ENCODE measurements around the gene DLG2.

DLG2 gene

GRCh38 chr11:85099522-85099921, 527.6 kb downstream of the DLG2 start:
- H3K36me3 ChIP-seq (ENCODE audit: control insufficient read depth in 4 of 4, insufficient read depth in 4 of 4, low read length in 3 of 4) = no peaks in the 10 kb centered on the region
- no peak for DNase-seq
- ChIA-PET CTCF (no interaction called here), POLR2A (no interaction called here)
- no peak overlapping the region for H3K4me3 ChIP-seq (ENCODE audit: control insufficient read depth in 1 of 7, extremely low read depth in 1 of 7, insufficient read depth in 4 of 7, low read depth in 2 of 7, low read length in 6 of 7)
- 100% methylated on average over 2 of the region's 3 CpGs for WGBS (ENCODE audit: insufficient coverage)
- H3K27ac ChIP-seq (ENCODE audit: insufficient read depth in 1 of 2, low read depth in 1 of 2, low read length in 2 of 2, poor library complexity in 1 of 2, severe bottlenecking in 2 of 2) = no peak overlapping the region
- no peaks in the 10 kb centered on the region for H3K27me3 ChIP-seq (replicated peaks in 2 of 5; ENCODE audit: control insufficient read depth in 4 of 5, insufficient read depth in 5 of 5, low read length in 4 of 5)
- peaks cover 0 to 4% (median 0%) of the 10 kb centered on the region in 4 experiments for H3K4me1 ChIP-seq (ENCODE audit: control extremely low read depth in 1 of 4, control insufficient read depth in 4 of 4, insufficient read depth in 4 of 4, low read length in 3 of 4)
- H3K9me3 ChIP-seq (ENCODE audit: control extremely low read depth in 1 of 5, control insufficient read depth in 4 of 5, insufficient read depth in 2 of 5, low read depth in 1 of 5, low read length in 4 of 5) = peaks cover 0 to 3% (median 2%) of the 10 kb centered on the region in 5 experiments

GRCh38 chr11:85098996-85099395, 528.1 kb downstream of the DLG2 start:
- Histone ChIP-seq H3K27ac (ENCODE audit: insufficient read depth in 1 of 2, low read depth in 1 of 2, low read length in 2 of 2, poor library complexity in 1 of 2, severe bottlenecking in 2 of 2) (no peak overlapping the region), H3K27me3 (replicated peaks in 2 of 5; ENCODE audit: control insufficient read depth in 4 of 5, insufficient read depth in 5 of 5, low read length in 4 of 5) (no peaks in the 10 kb centered on the region), H3K36me3 (ENCODE audit: control insufficient read depth in 4 of 4, insufficient read depth in 4 of 4, low read length in 3 of 4) (no peaks in the 10 kb centered on the region), H3K4me1 (ENCODE audit: control extremely low read depth in 1 of 4, control insufficient read depth in 4 of 4, insufficient read depth in 4 of 4, low read length in 3 of 4) (peaks cover 0 to 4% (median 0%) of the 10 kb centered on the region in 4 experiments), H3K9me3 (ENCODE audit: control extremely low read depth in 1 of 5, control insufficient read depth in 4 of 5, insufficient read depth in 2 of 5, low read depth in 1 of 5, low read length in 4 of 5) (peaks cover 0 to 3% (median 2%) of the 10 kb centered on the region in 5 experiments), H3K4me3 (ENCODE audit: control insufficient read depth in 1 of 7, extremely low read depth in 1 of 7, insufficient read depth in 4 of 7, low read depth in 2 of 7, low read length in 6 of 7) (no peak overlapping the region)
- WGBS (ENCODE audit: insufficient coverage) = 100% methylated on average over 4 of the region's 4 CpGs
- ChIA-PET POLR2A (no interaction called here), CTCF (no interaction called here)
- DNase-seq = no peak

- Histone ChIP-seq H3K9me3 (ENCODE audit: control extremely low read depth in 1 of 5, control insufficient read depth in 4 of 5, insufficient read depth in 2 of 5, low read depth in 1 of 5, low read length in 4 of 5) (peaks cover 0 to 2% (median 0%) of the 10 kb centered on the region in 5 experiments), H3K4me3 (ENCODE audit: control insufficient read depth in 1 of 7, extremely low read depth in 1 of 7, insufficient read depth in 4 of 7, low read depth in 2 of 7, low read length in 6 of 7) (no peak overlapping the region), H3K27ac (ENCODE audit: insufficient read depth in 1 of 2, low read depth in 1 of 2, low read length in 2 of 2, poor library complexity in 1 of 2, severe bottlenecking in 2 of 2) (no peak overlapping the region), H3K36me3 (ENCODE audit: control insufficient read depth in 4 of 4, insufficient read depth in 4 of 4, low read length in 3 of 4) (no peaks in the 10 kb centered on the region), H3K27me3 (replicated peaks in 2 of 5; ENCODE audit: control insufficient read depth in 4 of 5, insufficient read depth in 5 of 5, low read length in 4 of 5) (no peaks in the 10 kb centered on the region), H3K4me1 (ENCODE audit: control extremely low read depth in 1 of 4, control insufficient read depth in 4 of 4, insufficient read depth in 4 of 4, low read length in 3 of 4) (peaks cover 0 to 4% (median 0%) of the 10 kb centered on the region in 4 experiments)
- WGBS (ENCODE audit: insufficient coverage) = 75% methylated on average over 5 of the region's 6 CpGs
- ChIA-PET CTCF (no interaction called here), POLR2A (no interaction called here)
- DNase-seq = no peak
Observed at GRCh38 chr11:85096939-85097338, 530.2 kb downstream of the DLG2 start.

- no peak overlapping the region for H3K4me3 ChIP-seq (ENCODE audit: control insufficient read depth in 1 of 7, extremely low read depth in 1 of 7, insufficient read depth in 4 of 7, low read depth in 2 of 7, low read length in 6 of 7)
- DNase-seq = no peak
- H3K9me3 ChIP-seq (ENCODE audit: control extremely low read depth in 1 of 5, control insufficient read depth in 4 of 5, insufficient read depth in 2 of 5, low read depth in 1 of 5, low read length in 4 of 5) = no peaks in the 10 kb centered on the region
- peaks cover 0 to 4% (median 0%) of the 10 kb centered on the region in 4 experiments for H3K4me1 ChIP-seq (ENCODE audit: control extremely low read depth in 1 of 4, control insufficient read depth in 4 of 4, insufficient read depth in 4 of 4, low read length in 3 of 4)
- ChIA-PET POLR2A (no interaction called here), CTCF (no interaction called here)
- no peaks in the 10 kb centered on the region for H3K36me3 ChIP-seq (ENCODE audit: control insufficient read depth in 4 of 4, insufficient read depth in 4 of 4, low read length in 3 of 4)
- no peak overlapping the region for H3K27ac ChIP-seq (ENCODE audit: insufficient read depth in 1 of 2, low read depth in 1 of 2, low read length in 2 of 2, poor library complexity in 1 of 2, severe bottlenecking in 2 of 2)
- no peaks in the 10 kb centered on the region for H3K27me3 ChIP-seq (replicated peaks in 2 of 5; ENCODE audit: control insufficient read depth in 4 of 5, insufficient read depth in 5 of 5, low read length in 4 of 5)
Observed at GRCh38 chr11:85095239-85095638, 531.9 kb downstream of the DLG2 start.

- H3K36me3 ChIP-seq (ENCODE audit: control insufficient read depth in 4 of 4, insufficient read depth in 4 of 4, low read length in 3 of 4) = no peaks in the 10 kb centered on the region
- H3K27me3 ChIP-seq (replicated peaks in 2 of 5; ENCODE audit: control insufficient read depth in 4 of 5, insufficient read depth in 5 of 5, low read length in 4 of 5) = no peaks in the 10 kb centered on the region
- ChIA-PET POLR2A (no interaction called here), CTCF (no interaction called here)
- H3K4me3 ChIP-seq (ENCODE audit: control insufficient read depth in 1 of 7, extremely low read depth in 1 of 7, insufficient read depth in 4 of 7, low read depth in 2 of 7, low read length in 6 of 7) = no peak overlapping the region
- H3K27ac ChIP-seq (ENCODE audit: insufficient read depth in 1 of 2, low read depth in 1 of 2, low read length in 2 of 2, poor library complexity in 1 of 2, severe bottlenecking in 2 of 2) = no peak overlapping the region
- peaks cover 0 to 4% (median 0%) of the 10 kb centered on the region in 4 experiments for H3K4me1 ChIP-seq (ENCODE audit: control extremely low read depth in 1 of 4, control insufficient read depth in 4 of 4, insufficient read depth in 4 of 4, low read length in 3 of 4)
- no peak for DNase-seq
- WGBS (ENCODE audit: insufficient coverage) = no CpG with 5 or more reads among the region's 1 CpG
- H3K9me3 ChIP-seq (ENCODE audit: control extremely low read depth in 1 of 5, control insufficient read depth in 4 of 5, insufficient read depth in 2 of 5, low read depth in 1 of 5, low read length in 4 of 5) = no peaks in the 10 kb centered on the region
Observed at GRCh38 chr11:85094795-85095194, 532.3 kb downstream of the DLG2 start.

- Histone ChIP-seq H3K4me3 (ENCODE audit: control insufficient read depth in 1 of 7, extremely low read depth in 1 of 7, insufficient read depth in 4 of 7, low read depth in 2 of 7, low read length in 6 of 7) (no peak overlapping the region), H3K9me3 (ENCODE audit: control extremely low read depth in 1 of 5, control insufficient read depth in 4 of 5, insufficient read depth in 2 of 5, low read depth in 1 of 5, low read length in 4 of 5) (no peaks in the 10 kb centered on the region), H3K27ac (ENCODE audit: insufficient read depth in 1 of 2, low read depth in 1 of 2, low read length in 2 of 2, poor library complexity in 1 of 2, severe bottlenecking in 2 of 2) (no peak overlapping the region), H3K4me1 (ENCODE audit: control extremely low read depth in 1 of 4, control insufficient read depth in 4 of 4, insufficient read depth in 4 of 4, low read length in 3 of 4) (no peaks in the 10 kb centered on the region), H3K36me3 (ENCODE audit: control insufficient read depth in 4 of 4, insufficient read depth in 4 of 4, low read length in 3 of 4) (no peaks in the 10 kb centered on the region), H3K27me3 (replicated peaks in 2 of 5; ENCODE audit: control insufficient read depth in 4 of 5, insufficient read depth in 5 of 5, low read length in 4 of 5) (no peaks in the 10 kb centered on the region)
- POLR2A ChIA-PET = no interaction called here
- CTCF ChIA-PET = no interaction called here
- DNase-seq = no peak
- no CpG with 5 or more reads among the region's 1 CpG for WGBS (ENCODE audit: insufficient coverage)
Observed at GRCh38 chr11:85089654-85090053, 537.5 kb downstream of the DLG2 start.

- WGBS (ENCODE audit: insufficient coverage) = no CpG with 5 or more reads among the region's 3 CpGs
- no peaks in the 10 kb centered on the region for H3K36me3 ChIP-seq (ENCODE audit: control insufficient read depth in 4 of 4, insufficient read depth in 4 of 4, low read length in 3 of 4)
- H3K4me3 ChIP-seq (ENCODE audit: control insufficient read depth in 1 of 7, extremely low read depth in 1 of 7, insufficient read depth in 4 of 7, low read depth in 2 of 7, low read length in 6 of 7) = no peak overlapping the region
- H3K4me1 ChIP-seq (ENCODE audit: control extremely low read depth in 1 of 4, control insufficient read depth in 4 of 4, insufficient read depth in 4 of 4, low read length in 3 of 4) = no peaks in the 10 kb centered on the region
- no peak for DNase-seq
- H3K27ac ChIP-seq (ENCODE audit: insufficient read depth in 1 of 2, low read depth in 1 of 2, low read length in 2 of 2, poor library complexity in 1 of 2, severe bottlenecking in 2 of 2) = no peak overlapping the region
- CTCF ChIA-PET = interaction anchor here (0.6 kb wide), 1 partner anchor 12 kb away, joined by 3 read pairs; no protein-coding TSS in a partner anchor
- no peaks in the 10 kb centered on the region for H3K9me3 ChIP-seq (ENCODE audit: control extremely low read depth in 1 of 5, control insufficient read depth in 4 of 5, insufficient read depth in 2 of 5, low read depth in 1 of 5, low read length in 4 of 5)
- H3K27me3 ChIP-seq (replicated peaks in 2 of 5; ENCODE audit: control insufficient read depth in 4 of 5, insufficient read depth in 5 of 5, low read length in 4 of 5) = no peaks in the 10 kb centered on the region
- POLR2A ChIA-PET = no interaction called here
Observed at GRCh38 chr11:85088286-85088685, 538.9 kb downstream of the DLG2 start.

Data from common myeloid progenitor, CD34-positive (primary cell).